ENCODE measurements around the gene SGPP1. TPM values are rescaled to one million over a fixed set of nuclear protein-coding genes. Genes with fewer than 3 reads are reported as not detected.

The SGPP1 gene
- total RNA-seq, 1 experiment from 2014 or later, result 27.0 TPM

- Mint-ChIP-seq H3K27me3 (ENCODE audit: unreplicated experiment) (no peaks in the 10 kb centered on the region), H3K4me1 (ENCODE audit: low read depth, unreplicated experiment) (peaks cover 30% of the 10 kb centered on the region), H3K4me3 (ENCODE audit: low read depth, unreplicated experiment) (peak overlapping the region; percentile 48), H3K9me3 (ENCODE audit: low read depth, unreplicated experiment) (no peaks in the 10 kb centered on the region), H3K36me3 (ENCODE audit: insufficient read depth, unreplicated experiment) (no peaks in the 10 kb centered on the region), H3K27ac (ENCODE audit: unreplicated experiment) (peak overlapping the region; percentile 17)
- no peak for DNase-seq
- BruUV-seq (replicated peaks), result no TSS peak
- CTCF ChIA-PET, result interaction anchor here (0.8 kb wide), 1 partner anchor 13 kb away, joined by 3 read pairs; no protein-coding TSS in a partner anchor
- no peak for TF ChIP-seq CTCF (IDR thresholded peaks at IDR 0.05; ENCODE audit: unreplicated experiment)
- intact Hi-C loops (cut with micrococcal nuclease; ENCODE audit: unreplicated experiment), result loop anchor here (5.0 kb wide), 3 partner anchors 35 to 75 kb away; partner anchors contain the start of gene SGPP1
Observed at GRCh38 chr14:63671987-63672386, 55.9 kb downstream of the SGPP1 start.

- Mint-ChIP-seq H3K27ac (ENCODE audit: unreplicated experiment) (peak overlapping the region; percentile 61), H3K9me3 (ENCODE audit: low read depth, unreplicated experiment) (no peaks in the 10 kb centered on the region), H3K36me3 (ENCODE audit: insufficient read depth, unreplicated experiment) (no peaks in the 10 kb centered on the region), H3K4me3 (ENCODE audit: low read depth, unreplicated experiment) (peak overlapping the region; percentile 32), H3K27me3 (ENCODE audit: unreplicated experiment) (no peaks in the 10 kb centered on the region), H3K4me1 (ENCODE audit: low read depth, unreplicated experiment) (peaks cover 30% of the 10 kb centered on the region)
- no peak for TF ChIP-seq CTCF (IDR thresholded peaks at IDR 0.05; ENCODE audit: unreplicated experiment)
- BruUV-seq (replicated peaks), result no TSS peak
- intact Hi-C loops (cut with micrococcal nuclease; ENCODE audit: unreplicated experiment), result loop anchor here (5.0 kb wide), 3 partner anchors 33 to 77 kb away; partner anchors contain the start of gene SGPP1
- CTCF ChIA-PET, result interaction anchor here (1.0 to 1.1 kb wide), 3 partner anchors 29 to 100 kb away, joined by 3 to 4 read pairs (median 4); partner anchors contain the start of gene WDR89
- no peak for DNase-seq
Observed at GRCh38 chr14:63670692-63671091, 57.2 kb downstream of the SGPP1 start.

GRCh38 chr14:63666335-63666734, 61.5 kb downstream of the SGPP1 start:
- DNase-seq, result no peak
- H3K9me3 Mint-ChIP-seq (ENCODE audit: low read depth, unreplicated experiment), result no peaks in the 10 kb centered on the region
- no peaks in the 10 kb centered on the region for H3K36me3 Mint-ChIP-seq (ENCODE audit: insufficient read depth, unreplicated experiment)
- no peak overlapping the region for H3K27ac Mint-ChIP-seq (ENCODE audit: unreplicated experiment)
- H3K4me1 Mint-ChIP-seq (ENCODE audit: low read depth, unreplicated experiment), result peaks cover 16% of the 10 kb centered on the region
- H3K4me3 Mint-ChIP-seq (ENCODE audit: low read depth, unreplicated experiment), result no peak overlapping the region
- BruUV-seq (replicated peaks), result no TSS peak
- H3K27me3 Mint-ChIP-seq (ENCODE audit: unreplicated experiment), result no peaks in the 10 kb centered on the region
- intact Hi-C loops (cut with micrococcal nuclease; ENCODE audit: unreplicated experiment), result loop anchor here (10.0 kb wide), 1 partner anchor 198 kb away; no protein-coding TSS in a partner anchor
- CTCF ChIA-PET, result interaction anchor here (0.6 to 1.4 kb wide), 3 partner anchors 24 to 74 kb away, joined by 3 read pairs; partner anchors contain the start of gene WDR89
- no peak for TF ChIP-seq CTCF (IDR thresholded peaks at IDR 0.05; ENCODE audit: unreplicated experiment)

GRCh38 chr14:63663428-63664341, 64.2 kb downstream of the SGPP1 start:
- peak; percentile 76 for DNase-seq
- no peak for TF ChIP-seq CTCF (IDR thresholded peaks at IDR 0.05; ENCODE audit: unreplicated experiment)
- Mint-ChIP-seq H3K4me3 (ENCODE audit: low read depth, unreplicated experiment) (no peak overlapping the region), H3K4me1 (ENCODE audit: low read depth, unreplicated experiment) (peaks cover 34% of the 10 kb centered on the region), H3K27me3 (ENCODE audit: unreplicated experiment) (no peaks in the 10 kb centered on the region), H3K27ac (ENCODE audit: unreplicated experiment) (no peak overlapping the region), H3K9me3 (ENCODE audit: low read depth, unreplicated experiment) (no peaks in the 10 kb centered on the region), H3K36me3 (ENCODE audit: insufficient read depth, unreplicated experiment) (peaks cover 8% of the 10 kb centered on the region)
- BruUV-seq (replicated peaks), result no TSS peak
- CTCF ChIA-PET, result interaction anchor here (2.0 kb wide), 1 partner anchor 22 kb away, joined by 6 read pairs; the partner anchor contains the start of gene WDR89
- intact Hi-C loops (cut with micrococcal nuclease; ENCODE audit: unreplicated experiment), result loop anchor here (10.0 kb wide), 1 partner anchor 201 kb away; no protein-coding TSS in a partner anchor

Measured in Calu3 (cell line).